Suppressor macrophage (primary cell): ENCODE results near the gene MGME1.

Experiments
- DNase-seq, 4 experiments: peaks; one replicate each; pipeline ENCODE4 v3.0.0-alpha.2; 2020 to 2022
- total RNA-seq, 17 experiments: gene quantifications; one replicate each; lab custom pipeline; 2026; ENCODE audit warnings: mixed read lengths in 6 of 17, inconsistent platforms in 3 of 17; lab: John Stamatoyannopoulos, UW

Gene MGME1
- 4.2 to 46.7 (median 22.5) reads per million in 17 experiments for total RNA-seq

- peak; percentile 100 for DNase-seq
Measured at GRCh38 chr20:17968366-17969277, at the start of gene MGME1, which contains the start of gene SNX5. TSS of gene MGME1 (plus strand) at chr20:17969018. CDS start at chr20:17969860, 842 bp downstream. TSS of gene SNX5 (minus strand) at chr20:17968794. CDS start at chr20:17968425, 369 bp downstream.

- DNase-seq, result no peak
Measured at GRCh38 chr20:17919149-17919548, 49.7 kb upstream of the MGME1 start.

GRCh38 chr20:17921774-17922173, 47.0 kb upstream of the MGME1 start:
- DNase-seq, result no peak

- DNase-seq, result no peak
Measured at GRCh38 chr20:17925141-17925939, 43.5 kb upstream of the MGME1 start.

- DNase-seq, result no peak
Measured at GRCh38 chr20:17925940-17926300, 42.9 kb upstream of the MGME1 start.

- no peak for DNase-seq
Measured at GRCh38 chr20:17928211-17928611, 40.6 kb upstream of the MGME1 start.

- DNase-seq, result no peak
Measured at GRCh38 chr20:17928633-17929311, 40.0 kb upstream of the MGME1 start.

GRCh38 chr20:17931513-17931912, 37.3 kb upstream of the MGME1 start:
- no peak for DNase-seq

GRCh38 chr20:17932396-17932795, 36.4 kb upstream of the MGME1 start:
- no peak for DNase-seq

- no peak for DNase-seq
Measured at GRCh38 chr20:17933121-17933520, 35.7 kb upstream of the MGME1 start.

GRCh38 chr20:17933711-17934110, 35.1 kb upstream of the MGME1 start:
- DNase-seq, result no peak

- DNase-seq, result no peak
Measured at GRCh38 chr20:17934141-17934862, 34.5 kb upstream of the MGME1 start.

GRCh38 chr20:17935186-17935585, 33.6 kb upstream of the MGME1 start:
- DNase-seq, result no peak

- no peak for DNase-seq
Measured at GRCh38 chr20:17935761-17936160, 33.1 kb upstream of the MGME1 start.

- DNase-seq, result no peak
Measured at GRCh38 chr20:17936286-17936760, 32.5 kb upstream of the MGME1 start.

GRCh38 chr20:17936761-17937732, 31.8 kb upstream of the MGME1 start:
- no peak for DNase-seq

- peak; percentile 35 to 71 (median 58) for DNase-seq
Measured at GRCh38 chr20:17938871-17939619, 29.8 kb upstream of the MGME1 start.

- DNase-seq, result peak in 3 of 4 experiments; percentile 32 to 44 (median 36)
Measured at GRCh38 chr20:17939622-17940223, 29.1 kb upstream of the MGME1 start.

GRCh38 chr20:17940224-17940971, 28.4 kb upstream of the MGME1 start:
- DNase-seq, result no peak
